NCI-H446 treated with DMSO at 0.1 percent for 48 hours (cell line): Measurements from ENCODE around the gene CTNND2.

ENCODE experiments used
- DNase-seq: peaks from one replicate; lab custom pipeline; 2025; lab: John Stamatoyannopoulos, UW

The CTNND2 gene

GRCh38 chr5:11252075-11252474, 652.2 kb downstream of the CTNND2 start:
- DNase-seq, result no peak

GRCh38 chr5:11251247-11251646, 653.0 kb downstream of the CTNND2 start:
- DNase-seq, result no peak

- no peak for DNase-seq
Observed at GRCh38 chr5:11248966-11249365, 655.3 kb downstream of the CTNND2 start.

GRCh38 chr5:11247224-11247623, 657.0 kb downstream of the CTNND2 start:
- no peak for DNase-seq

- DNase-seq, result no peak
Observed at GRCh38 chr5:11240293-11241190, 663.7 kb downstream of the CTNND2 start.

GRCh38 chr5:11239261-11240015, 664.8 kb downstream of the CTNND2 start:
- DNase-seq, result no peak

GRCh38 chr5:11234501-11234911, 669.7 kb downstream of the CTNND2 start:
- no peak for DNase-seq

GRCh38 chr5:11230890-11231289, 673.4 kb downstream of the CTNND2 start:
- no peak for DNase-seq

- DNase-seq, result no peak
Observed at GRCh38 chr5:11227064-11227463, 677.2 kb downstream of the CTNND2 start.

GRCh38 chr5:11224436-11225187, 679.6 kb downstream of the CTNND2 start:
- no peak for DNase-seq

GRCh38 chr5:11222169-11222568, 682.1 kb downstream of the CTNND2 start:
- no peak for DNase-seq

GRCh38 chr5:11214864-11215644, 689.2 kb downstream of the CTNND2 start:
- no peak for DNase-seq

GRCh38 chr5:11212706-11213105, 691.5 kb downstream of the CTNND2 start:
- DNase-seq, result no peak

- no peak for DNase-seq
Observed at GRCh38 chr5:11197726-11198125, 706.5 kb downstream of the CTNND2 start.

- no peak for DNase-seq
Observed at GRCh38 chr5:11191673-11192072, 712.6 kb downstream of the CTNND2 start.

- DNase-seq, result peak; percentile 66
Observed at GRCh38 chr5:11182441-11183080, 721.7 kb downstream of the CTNND2 start.

- no peak for DNase-seq
Observed at GRCh38 chr5:11181940-11182339, 722.3 kb downstream of the CTNND2 start.

- no peak for DNase-seq
Observed at GRCh38 chr5:11180890-11181289, 723.4 kb downstream of the CTNND2 start.

GRCh38 chr5:11177999-11178711, 726.1 kb downstream of the CTNND2 start:
- no peak for DNase-seq

- no peak for DNase-seq
Observed at GRCh38 chr5:11174591-11174990, 729.7 kb downstream of the CTNND2 start.
